HG02973 (cell line): Measurements from ENCODE around the gene KRR1.
"Not testable (repeated sequence)": the region's sequence is repeated elsewhere in the genome, so short reads cannot be mapped to it uniquely, and the experiment has no call there.

ENCODE experiments used
- ATAC-seq: cut with Tn5 transposase; IDR thresholded peaks from one replicate; pipeline ENCODE4 v1.9.1; 2021; ENCODE audit warnings: moderate library complexity; ENCODE audit not compliant: unreplicated experiment

Gene KRR1

DNA sequence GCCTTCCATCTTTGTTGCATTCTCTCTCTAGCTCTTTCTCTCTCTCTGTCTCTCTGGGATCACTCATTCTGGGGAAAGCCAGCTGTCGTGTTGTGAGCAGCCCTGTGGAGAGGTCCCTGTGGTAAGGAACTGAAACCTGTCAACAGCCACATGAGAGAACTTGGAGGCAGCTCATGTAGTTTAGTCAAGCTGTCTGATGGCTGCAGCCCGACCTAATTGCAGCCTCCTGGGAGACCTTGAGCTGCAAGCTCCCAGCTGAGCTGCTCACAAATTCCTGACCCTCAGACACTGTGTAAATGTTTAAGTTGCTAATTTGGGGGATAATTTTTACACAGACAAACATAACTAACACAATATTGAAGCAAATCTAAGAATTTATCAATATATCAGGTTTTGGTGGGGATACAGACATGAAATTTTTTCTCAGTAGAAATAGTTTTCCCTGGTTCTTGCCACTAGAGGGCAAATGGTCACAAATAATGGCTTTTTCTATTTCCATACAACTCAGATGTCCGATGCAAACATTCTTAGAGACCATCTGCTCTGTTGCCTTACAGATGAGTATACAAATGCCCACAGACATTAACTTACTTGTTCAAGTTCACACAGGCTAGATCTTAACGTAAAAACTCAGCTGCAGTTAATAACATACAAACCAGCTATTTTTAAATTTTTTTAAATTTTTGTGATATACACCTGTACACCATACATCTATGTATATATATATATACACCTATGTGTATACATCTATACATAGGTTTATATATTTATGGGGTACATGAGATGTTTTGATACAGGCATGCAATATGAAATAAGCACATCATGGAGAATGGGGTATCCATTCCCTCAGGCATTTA lies 15.5 kb upstream of the KRR1 start:
- peak; percentile 95 for ATAC-seq

DNA sequence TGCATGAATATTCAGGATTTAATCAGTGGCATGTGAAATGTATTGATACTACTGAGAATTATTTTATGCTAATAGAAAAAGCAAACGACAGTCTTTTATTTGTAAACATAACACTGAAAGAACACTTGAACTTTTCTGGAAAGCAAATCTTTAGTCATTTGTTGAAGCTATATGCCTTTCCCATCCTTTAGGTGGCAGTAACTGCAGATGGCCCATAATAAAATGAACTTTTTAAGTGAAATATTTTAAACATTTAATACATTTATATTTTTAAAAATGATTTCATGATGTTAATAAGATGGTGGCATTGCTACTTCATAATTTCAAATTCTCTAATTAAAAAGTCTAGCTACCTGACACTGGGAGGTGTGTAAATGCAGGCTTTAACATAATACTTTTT lies 13.9 kb upstream of the KRR1 start:
- no peak for ATAC-seq

- not testable (repeated sequence) for ATAC-seq
These were observed 10.7 kb upstream of the KRR1 start for GRCh38 chr12:75522124-75522523.

- ATAC-seq, result not testable (repeated sequence)
These were observed 9.8 kb upstream of the KRR1 start for GRCh38 chr12:75521224-75521623.

- no peak for ATAC-seq
These were observed 1.8 kb downstream of the KRR1 start for GRCh38 chr12:75509621-75510020.

GRCh38 chr12:75508159-75508558 lies 3.2 kb downstream of the KRR1 start:
- no peak for ATAC-seq

DNA sequence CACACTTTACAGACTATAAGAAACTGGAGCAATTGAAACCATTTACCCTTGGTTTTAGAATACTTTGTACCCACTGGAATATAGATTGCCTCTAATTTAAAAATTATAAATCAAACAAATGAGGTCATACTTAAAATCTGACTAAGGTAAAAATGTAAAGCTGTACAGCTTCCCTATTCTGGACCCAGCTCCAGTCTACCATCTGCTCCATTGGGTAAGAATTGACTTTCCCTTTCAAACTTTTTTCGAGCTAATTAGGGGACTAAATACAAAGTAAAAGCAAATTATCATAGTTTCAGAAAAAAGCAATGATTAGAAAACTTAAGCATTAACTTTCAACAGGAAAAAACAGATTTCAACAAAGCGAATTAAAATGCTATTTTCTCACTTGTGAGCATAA lies 4.3 kb downstream of the KRR1 start:
- ATAC-seq, result no peak

DNA sequence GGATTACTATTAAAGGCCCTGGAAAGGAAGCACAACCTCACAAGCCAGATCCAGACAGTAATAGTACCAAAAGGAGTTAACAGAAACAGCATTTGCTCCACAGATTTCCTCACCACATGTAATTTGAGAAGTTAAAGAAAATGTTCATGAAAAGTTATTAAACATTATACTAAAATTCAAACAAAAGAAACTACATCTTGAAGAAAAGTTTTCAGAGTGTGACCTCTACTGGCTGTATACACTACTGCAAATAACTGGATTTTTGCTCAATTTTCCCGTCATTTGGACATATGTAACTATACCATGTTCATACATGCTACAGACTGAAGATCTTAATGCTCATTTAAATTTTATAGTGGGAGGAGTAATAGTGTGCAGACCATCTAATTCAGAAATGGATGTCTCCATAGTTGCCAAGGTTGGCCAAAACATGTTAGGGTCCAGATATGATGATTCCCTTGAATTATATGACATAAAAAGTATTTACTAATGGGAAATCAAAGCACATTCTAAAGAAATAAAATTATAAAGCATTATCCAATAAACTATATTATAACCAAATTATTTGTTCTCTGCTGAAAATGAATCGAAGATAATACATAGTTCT lies 5.6 kb downstream of the KRR1 start:
- no peak for ATAC-seq

GRCh38 chr12:75503866-75504265 lies 7.5 kb downstream of the KRR1 start:
- no peak for ATAC-seq

DNA sequence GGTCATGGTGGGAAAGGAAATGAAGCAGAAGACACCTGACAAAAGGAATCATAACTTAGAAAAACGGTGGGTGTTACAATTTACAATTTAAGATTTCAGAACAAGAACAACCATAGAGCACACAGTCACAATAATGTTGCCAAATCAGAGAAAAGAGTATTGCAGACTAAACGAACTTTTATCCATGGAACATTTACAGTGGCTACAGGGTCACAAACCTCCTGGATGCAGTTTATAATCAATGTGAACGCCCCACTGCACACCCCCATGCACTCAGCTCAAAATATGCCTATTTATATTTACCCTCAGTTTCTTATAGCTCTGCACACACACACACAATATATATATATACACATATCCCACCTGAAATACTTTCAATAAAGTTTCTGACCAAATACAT lies 8.0 kb downstream of the KRR1 start:
- no peak for ATAC-seq

- ATAC-seq, result no peak
These were observed 20.2 kb downstream of the KRR1 start for GRCh38 chr12:75491169-75491568.

- ATAC-seq, result no peak
These were observed 21.7 kb downstream of the KRR1 start for GRCh38 chr12:75489613-75490210.

DNA sequence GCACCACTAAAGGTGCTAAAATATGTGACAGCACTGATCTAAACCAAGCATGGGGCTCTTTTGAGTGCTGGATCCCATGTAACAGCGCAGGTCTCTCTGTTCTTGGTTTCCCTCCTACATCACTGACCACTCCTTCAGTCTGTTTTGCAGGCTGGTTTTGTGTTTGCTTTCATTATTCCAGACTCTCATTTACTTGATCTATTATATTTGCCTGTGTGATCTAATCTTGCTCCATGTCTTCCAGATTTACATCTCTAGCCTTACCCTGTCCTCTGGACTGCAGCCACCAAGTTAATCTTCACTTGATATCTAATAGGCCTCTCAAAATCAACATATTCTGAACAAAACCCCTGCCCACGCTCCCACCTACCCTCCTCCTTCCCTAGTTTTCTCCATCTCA lies 22.2 kb downstream of the KRR1 start:
- ATAC-seq, result no peak

DNA sequence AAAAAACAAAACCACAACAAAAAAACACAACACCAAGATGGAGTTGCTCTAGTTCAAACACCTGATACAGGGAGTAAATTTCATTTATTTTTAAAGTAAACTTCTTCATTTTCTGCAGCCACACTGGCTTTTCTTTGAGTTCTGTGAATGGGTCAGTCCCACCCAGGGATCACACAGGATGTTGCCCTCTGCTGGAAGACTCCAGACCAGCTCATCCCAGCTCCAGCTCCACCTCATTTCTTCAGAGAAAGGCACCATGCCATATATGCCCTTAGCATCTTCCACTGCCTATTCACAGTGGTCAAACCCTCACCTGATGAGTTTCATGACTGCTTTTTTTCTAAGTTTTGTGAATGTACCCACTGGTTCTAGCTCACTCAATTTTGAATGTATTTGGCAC lies 22.9 kb downstream of the KRR1 start:
- peak; percentile 55 for ATAC-seq

GRCh38 chr12:75487308-75487707 lies 24.1 kb downstream of the KRR1 start:
- no peak for ATAC-seq

DNA sequence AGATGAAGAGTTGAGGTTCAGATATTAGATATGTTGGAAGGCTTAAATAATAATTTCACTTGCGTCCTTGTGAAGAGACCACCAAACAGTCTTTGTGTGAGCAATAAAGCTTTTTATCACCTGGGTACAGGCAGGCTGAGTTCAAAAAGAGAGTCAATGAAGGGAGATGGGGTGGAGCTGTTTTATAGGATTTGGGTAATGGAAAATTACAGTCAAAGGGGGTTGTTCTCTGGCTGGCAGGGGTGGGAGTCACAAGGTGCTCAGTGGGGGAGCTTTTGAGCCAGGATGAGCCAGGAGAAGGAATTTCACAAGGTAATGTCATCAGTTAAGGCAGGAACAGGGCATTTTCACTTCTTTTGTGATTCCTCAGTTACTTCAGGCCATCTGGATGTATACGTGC lies 27.0 kb downstream of the KRR1 start:
- ATAC-seq, result not testable (repeated sequence)

- ATAC-seq, result no peak
These were observed 28.0 kb downstream of the KRR1 start for GRCh38 chr12:75483431-75483830.

DNA sequence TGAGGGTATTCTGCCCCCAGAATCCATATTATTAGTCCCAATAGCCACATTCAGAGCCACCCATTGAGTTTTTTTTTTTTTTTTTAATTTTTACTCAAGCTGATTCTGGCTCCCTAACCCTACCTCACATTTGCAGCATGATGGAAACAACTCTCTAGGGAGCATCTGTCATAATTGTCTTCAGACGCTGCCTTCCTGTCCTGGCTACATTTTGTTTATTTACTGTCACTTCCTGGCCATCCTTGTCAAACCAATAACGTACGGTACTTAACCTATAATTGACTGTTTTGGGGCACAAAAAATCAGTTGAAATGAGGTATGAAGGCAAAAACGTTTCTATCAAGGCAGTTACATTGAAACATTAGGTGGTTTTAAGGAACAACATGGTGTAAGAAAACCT lies 28.8 kb downstream of the KRR1 start:
- no peak for ATAC-seq

GRCh38 chr12:75481774-75482173 lies 29.6 kb downstream of the KRR1 start:
- ATAC-seq, result peak; percentile 25

DNA sequence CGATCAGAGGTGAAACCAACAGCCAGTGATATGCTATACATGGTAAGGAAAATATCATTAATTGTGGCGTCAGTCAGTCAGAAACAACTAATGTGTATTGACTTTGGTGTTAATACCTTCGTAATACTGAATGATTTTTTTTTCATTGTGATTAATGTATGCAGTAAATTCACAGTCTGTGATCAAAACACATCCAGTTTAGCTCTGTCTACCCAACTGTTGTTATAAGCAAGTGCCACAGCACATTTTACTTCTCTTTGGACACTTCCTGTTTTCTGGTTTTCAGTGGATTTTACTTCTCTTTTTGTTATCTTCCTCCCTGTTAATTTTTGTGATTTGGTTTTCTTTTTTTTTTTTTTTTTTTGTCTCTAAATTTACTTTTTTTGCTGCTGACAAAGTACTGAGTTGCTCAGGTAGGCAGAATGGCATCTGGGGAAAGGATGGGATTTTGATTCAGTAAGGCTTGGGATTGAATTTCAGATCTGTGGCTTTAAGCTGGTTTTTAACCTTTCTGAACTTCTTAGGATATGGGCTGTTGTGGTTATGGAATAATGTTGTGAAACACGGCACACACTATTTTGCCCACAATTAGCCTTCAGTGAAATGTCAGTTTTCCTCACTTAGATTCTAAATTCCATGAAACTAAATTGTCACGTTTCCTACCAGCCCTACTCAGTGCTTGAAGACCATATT lies 30.2 kb downstream of the KRR1 start:
- peak; percentile 15 for ATAC-seq

DNA sequence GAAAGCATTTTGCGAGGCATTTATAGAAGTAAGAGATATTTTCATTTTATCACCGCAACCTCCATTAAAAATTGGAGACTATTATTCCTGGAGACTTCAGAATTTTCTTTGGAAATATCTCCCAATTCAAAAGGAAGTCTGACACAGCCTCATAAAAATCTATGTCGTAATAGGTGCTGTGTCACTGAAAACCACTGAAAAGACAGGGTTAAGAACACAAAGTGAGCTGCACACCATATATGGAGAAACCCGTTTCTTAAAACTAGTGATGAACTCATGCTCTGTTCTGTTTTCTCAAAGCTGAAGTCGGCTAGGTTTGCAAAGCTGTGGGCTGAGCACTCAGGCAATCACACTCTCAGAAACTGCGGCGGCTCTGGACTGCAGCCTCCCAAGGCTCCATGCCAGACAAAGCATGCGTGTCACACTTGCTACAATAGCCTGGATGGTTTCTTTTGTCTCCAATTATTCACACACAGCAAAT lies 30.9 kb downstream of the KRR1 start, which contains the start of gene GLIPR1:
TSS of gene GLIPR1 (plus strand) at position 287 of the 481 bp plus-strand sequence. CDS start at position 413, 126 bp downstream.
- ATAC-seq, result peak; percentile 91
